Activated naive CD8-positive, alpha-beta T cell treated with anti-CD3 and anti-CD28 coated beads, Interleukin-2, amount 50 U/mL, for 24 hours (primary cell): ENCODE results near the gene KIF6.
"Not testable (repeated sequence)": the region's sequence is repeated elsewhere in the genome, so short reads cannot be mapped to it uniquely, and the experiment has no call there.

ENCODE experiments used
- ATAC-seq: fragments of 150-1000 bp; cut with Tn5 transposase; one replicate; pipeline ENCODE4 v1.10.0; 2021
- DNase-seq: peaks from one replicate; pipeline ENCODE4 v3.0.0; 2021
- H3K27ac Mint-ChIP-seq: one replicate; pipeline ENCODE4 v1.8.0; 2021; ENCODE audit warnings: mild to moderate bottlenecking, mixed read lengths
- H3K27me3 Mint-ChIP-seq: one replicate; pipeline ENCODE4 v1.8.0; 2021; ENCODE audit warnings: mixed read lengths
- H3K36me3 Mint-ChIP-seq: one replicate; pipeline ENCODE4 v1.8.0; 2021; ENCODE audit warnings: low read depth, mixed read lengths
- H3K4me1 Mint-ChIP-seq: one replicate; pipeline ENCODE4 v1.8.0; 2021; ENCODE audit warnings: mixed read lengths
- H3K4me3 Mint-ChIP-seq: one replicate; pipeline ENCODE4 v1.8.0; 2021; ENCODE audit warnings: mild to moderate bottlenecking, moderate library complexity, mixed read lengths
- H3K9me3 Mint-ChIP-seq: one replicate; pipeline ENCODE4 v1.8.0; 2021; ENCODE audit warnings: mixed read lengths

The KIF6 gene

DNA sequence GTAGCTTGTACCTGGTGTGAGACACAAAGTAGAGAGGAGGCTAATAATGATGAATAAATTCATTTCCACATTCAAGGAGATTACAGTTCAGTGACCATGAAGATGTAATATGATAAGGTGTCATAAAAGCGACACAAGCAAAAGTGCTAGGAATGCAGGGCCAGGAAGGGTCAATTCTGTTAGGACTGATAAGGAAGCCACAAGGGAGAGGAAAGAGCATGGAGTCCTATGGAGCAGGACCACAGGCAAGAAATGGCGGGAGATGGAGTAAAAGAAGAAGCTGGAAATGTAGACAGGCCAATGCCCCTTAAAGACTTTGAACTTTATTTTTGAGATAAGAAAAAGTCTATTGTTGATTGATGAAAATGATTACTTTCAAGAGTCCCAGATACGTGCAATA is 240.9 kb downstream of the KIF6 start:
- no peaks in the 10 kb centered on the region for H3K9me3 Mint-ChIP-seq
- ATAC-seq: no peak

DNA sequence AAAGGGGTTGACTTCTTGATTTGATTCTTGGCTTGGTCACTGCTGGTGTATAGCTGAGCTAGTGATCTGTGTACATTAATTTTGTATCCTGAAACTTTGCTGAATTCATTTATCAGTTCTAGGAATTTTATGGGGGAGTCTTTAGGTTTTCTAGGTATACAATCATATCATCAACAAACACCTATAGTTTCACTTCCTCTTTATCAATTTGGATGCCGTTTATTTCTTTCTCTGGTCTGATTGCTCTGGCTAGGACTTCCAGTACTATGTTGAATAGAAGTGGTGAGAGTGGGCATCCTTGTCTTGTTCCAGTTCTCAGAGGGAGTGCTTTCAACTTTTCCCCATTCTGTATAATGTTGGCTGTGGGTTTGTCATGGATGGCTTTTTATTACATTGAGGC is 245.4 kb downstream of the KIF6 start:
- H3K9me3 Mint-ChIP-seq, H3K36me3 Mint-ChIP-seq, DNase-seq, ATAC-seq, H3K4me3 Mint-ChIP-seq, H3K27ac Mint-ChIP-seq, H3K4me1 Mint-ChIP-seq: not testable (repeated sequence)
- H3K27me3 Mint-ChIP-seq: peaks cover 25% of the 10 kb centered on the region

More for the DNA sequence above, 240.9 kb downstream of the KIF6 start:
- H3K4me1 Mint-ChIP-seq: no peaks in the 10 kb centered on the region
- H3K27me3 Mint-ChIP-seq: peaks cover 25% of the 10 kb centered on the region
- no peaks in the 10 kb centered on the region for H3K36me3 Mint-ChIP-seq
- H3K27ac Mint-ChIP-seq: no peak overlapping the region
- H3K4me3 Mint-ChIP-seq: no peak overlapping the region
- no peak for DNase-seq

DNA sequence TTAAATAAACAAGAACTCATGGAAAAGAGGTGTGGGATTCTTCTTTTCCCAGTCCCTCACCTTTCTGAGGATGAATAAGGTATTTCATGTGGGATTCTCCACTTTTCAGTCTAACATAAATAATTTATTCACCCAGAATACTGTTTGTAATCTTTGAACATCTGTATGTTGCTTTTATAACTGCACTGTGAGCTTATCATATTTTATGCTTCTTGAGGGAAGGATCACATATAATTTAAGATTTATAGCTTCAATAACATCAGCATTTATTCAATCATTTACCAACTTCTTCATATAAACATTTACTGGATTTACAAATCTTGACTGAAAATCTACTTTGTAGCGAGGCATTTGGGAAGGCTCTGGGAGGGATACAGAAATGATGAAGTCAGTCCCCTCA is 248.5 kb downstream of the KIF6 start:
- H3K27me3 Mint-ChIP-seq: peaks cover 12% of the 10 kb centered on the region
- no peak for ATAC-seq
- no peaks in the 10 kb centered on the region for H3K36me3 Mint-ChIP-seq

DNA sequence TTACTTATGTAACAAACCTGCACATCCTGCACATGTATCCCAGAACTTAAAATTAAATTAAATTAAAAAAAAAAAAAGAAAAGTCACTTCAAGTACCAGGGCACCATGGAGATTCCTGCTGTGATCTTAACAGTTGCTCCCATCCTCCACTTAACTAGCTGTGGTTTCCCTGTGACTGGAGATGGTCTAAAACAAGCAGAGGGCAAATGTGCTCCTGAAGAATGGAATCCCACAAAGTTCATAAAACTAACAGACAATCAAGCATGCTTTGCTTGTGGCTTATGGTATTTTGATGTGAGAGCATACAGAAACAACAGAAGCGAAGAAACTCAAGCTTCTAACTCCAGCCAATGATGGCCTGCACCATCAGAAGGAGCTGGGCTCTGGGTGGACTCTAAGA is 249.1 kb downstream of the KIF6 start:
- Mint-ChIP-seq H3K4me3 (no peak overlapping the region), H3K9me3 (peaks cover 10% of the 10 kb centered on the region), H3K36me3 (no peaks in the 10 kb centered on the region), H3K27me3 (peaks cover 9% of the 10 kb centered on the region), H3K27ac (no peak overlapping the region), H3K4me1 (peaks cover 19% of the 10 kb centered on the region)
- DNase-seq (no peak), ATAC-seq (no peak)

More for the DNA sequence above, 248.5 kb downstream of the KIF6 start:
- no peak overlapping the region for H3K27ac Mint-ChIP-seq
- no peak for DNase-seq
- H3K4me1 Mint-ChIP-seq: peaks cover 16% of the 10 kb centered on the region
- no peak overlapping the region for H3K4me3 Mint-ChIP-seq
- peaks cover 10% of the 10 kb centered on the region for H3K9me3 Mint-ChIP-seq

DNA sequence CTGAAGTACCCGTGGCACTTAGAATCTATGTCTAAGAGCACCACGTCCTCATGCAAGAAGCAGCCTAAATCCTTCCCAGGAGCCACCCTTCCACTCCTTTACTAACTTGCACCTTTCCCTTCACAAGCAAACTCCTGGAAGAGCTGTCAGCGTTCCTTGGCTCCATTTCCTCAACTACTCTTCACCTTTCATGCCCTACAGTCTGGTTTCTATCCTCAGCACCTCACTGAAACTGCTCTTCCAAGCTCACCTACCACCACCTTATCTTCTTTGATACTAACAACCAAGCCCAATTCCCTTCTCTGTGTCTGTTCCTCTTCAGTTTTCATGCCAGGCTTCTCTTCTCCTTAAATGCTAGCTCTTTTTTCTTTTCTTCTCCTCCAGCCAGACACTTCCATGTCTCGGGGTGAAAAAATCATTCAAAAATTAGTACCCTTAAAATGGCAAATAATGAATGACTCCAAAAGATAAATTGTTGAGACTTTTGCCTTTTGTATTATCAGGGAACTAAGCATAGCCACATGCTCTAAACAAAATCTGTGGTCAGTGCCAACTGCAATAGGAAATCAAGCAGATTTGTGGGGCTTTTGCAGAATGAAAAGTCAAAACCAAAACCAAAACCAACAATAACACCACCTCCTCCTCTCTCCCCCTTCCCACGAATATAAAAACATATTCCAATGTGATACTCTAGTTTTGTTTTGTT is 253.1 kb downstream of the KIF6 start:
- Mint-ChIP-seq H3K9me3 (peaks cover 5% of the 10 kb centered on the region), H3K36me3 (no peaks in the 10 kb centered on the region), H3K4me3 (no peak overlapping the region), H3K27ac (no peak overlapping the region), H3K27me3 (peaks cover 2% of the 10 kb centered on the region), H3K4me1 (peaks cover 25% of the 10 kb centered on the region)
- DNase-seq: no peak
- no peak for ATAC-seq

DNA sequence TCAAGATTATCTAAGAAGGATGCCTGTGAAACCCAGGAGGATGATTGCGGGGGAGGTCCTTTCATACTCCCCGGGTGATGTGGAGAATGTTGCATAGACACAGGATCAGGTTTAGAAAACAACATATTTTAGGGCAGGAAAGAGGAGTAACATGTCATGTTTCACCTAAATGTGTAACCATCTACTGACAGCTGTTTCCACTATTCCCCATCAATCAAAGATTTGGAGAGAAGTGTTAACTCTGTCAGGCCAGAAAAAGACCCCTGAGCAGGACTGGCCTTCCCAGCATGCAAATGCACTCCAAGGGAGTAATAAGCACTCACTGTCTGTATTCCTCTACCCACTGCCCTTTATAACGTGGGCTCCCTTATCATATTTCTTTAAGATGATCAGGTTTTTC is 254.7 kb downstream of the KIF6 start:
- ATAC-seq: peak; percentile 49
- Mint-ChIP-seq H3K27ac (peak overlapping the region; percentile 28), H3K9me3 (peaks cover 1% of the 10 kb centered on the region), H3K36me3 (no peaks in the 10 kb centered on the region), H3K4me1 (peaks cover 25% of the 10 kb centered on the region), H3K27me3 (peaks cover 11% of the 10 kb centered on the region), H3K4me3 (no peak overlapping the region)
- DNase-seq: no peak

DNA sequence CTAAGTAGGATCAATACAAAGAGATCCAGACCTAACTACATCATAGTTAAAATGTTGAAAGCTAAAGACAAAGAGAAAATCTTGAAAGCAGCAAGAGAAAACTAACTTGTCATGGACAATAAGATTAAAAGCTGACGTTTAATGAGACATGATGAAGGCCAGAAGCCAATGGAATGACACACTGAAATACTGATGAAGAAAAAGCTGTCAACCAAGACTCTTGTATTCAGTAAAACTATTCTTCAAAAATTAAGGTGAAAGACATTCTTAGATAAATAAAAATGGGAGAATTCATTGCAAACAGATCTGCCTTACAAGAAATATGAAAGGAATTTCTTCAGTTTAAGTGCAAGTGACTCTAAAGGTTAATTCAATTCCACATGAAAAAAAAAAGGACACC is 256.8 kb downstream of the KIF6 start:
- H3K36me3 Mint-ChIP-seq: no peaks in the 10 kb centered on the region
- H3K4me1 Mint-ChIP-seq: peaks cover 18% of the 10 kb centered on the region
- H3K27me3 Mint-ChIP-seq: peaks cover 14% of the 10 kb centered on the region
- no peak for ATAC-seq
- H3K27ac Mint-ChIP-seq: no peak overlapping the region
- no peak overlapping the region for H3K4me3 Mint-ChIP-seq
- no peaks in the 10 kb centered on the region for H3K9me3 Mint-ChIP-seq
- DNase-seq: no peak

DNA sequence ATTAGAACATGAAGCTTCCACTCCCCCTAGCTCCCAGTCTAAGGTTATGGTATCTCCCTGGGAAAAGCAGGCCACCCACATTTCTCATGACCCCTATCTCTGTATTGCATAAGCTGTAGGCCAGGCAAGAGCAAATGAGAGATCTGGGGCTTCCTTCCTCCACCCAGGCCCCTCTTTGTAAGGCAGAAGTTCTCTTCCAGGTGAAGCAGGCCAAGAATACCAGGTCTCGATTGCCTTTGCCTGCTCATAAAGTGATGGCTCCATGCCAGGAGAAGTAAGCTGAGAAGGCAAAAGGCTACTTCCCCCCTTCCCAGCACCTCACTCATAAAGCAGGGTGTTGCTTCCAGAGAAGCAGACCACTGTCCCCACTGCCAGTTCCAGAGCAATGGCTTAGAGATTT is 258.6 kb downstream of the KIF6 start:
- DNase-seq (no peak), ATAC-seq (no peak)
- peaks cover 14% of the 10 kb centered on the region for H3K27me3 Mint-ChIP-seq
- H3K4me3 Mint-ChIP-seq: no peak overlapping the region
- no peaks in the 10 kb centered on the region for H3K9me3 Mint-ChIP-seq
- no peaks in the 10 kb centered on the region for H3K36me3 Mint-ChIP-seq
- H3K27ac Mint-ChIP-seq: no peak overlapping the region
- peaks cover 10% of the 10 kb centered on the region for H3K4me1 Mint-ChIP-seq

DNA sequence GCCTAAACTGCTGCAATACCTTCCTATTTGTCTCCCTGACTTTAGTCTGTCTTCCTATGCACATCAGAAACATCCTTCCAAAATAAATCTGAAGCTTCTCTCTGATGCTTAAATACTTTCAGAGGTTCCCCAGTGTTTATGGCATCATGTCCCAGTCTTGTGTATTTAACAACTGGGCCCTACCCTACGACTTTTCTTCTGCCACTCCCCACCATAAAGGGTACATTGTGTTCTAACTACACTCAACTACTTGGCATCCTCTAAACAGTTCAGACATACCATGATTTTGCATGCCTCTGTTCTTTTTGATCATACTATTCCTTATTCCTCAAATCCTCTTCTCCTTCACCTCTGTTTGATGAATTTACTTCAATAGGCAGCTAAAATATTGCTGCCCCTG is 259.7 kb downstream of the KIF6 start:
- ATAC-seq (no peak), DNase-seq (no peak)
- peaks cover 14% of the 10 kb centered on the region for H3K27me3 Mint-ChIP-seq
- H3K27ac Mint-ChIP-seq: no peak overlapping the region
- no peak overlapping the region for H3K4me3 Mint-ChIP-seq
- H3K36me3 Mint-ChIP-seq: no peaks in the 10 kb centered on the region
- H3K4me1 Mint-ChIP-seq: peaks cover 2% of the 10 kb centered on the region
- no peaks in the 10 kb centered on the region for H3K9me3 Mint-ChIP-seq

DNA sequence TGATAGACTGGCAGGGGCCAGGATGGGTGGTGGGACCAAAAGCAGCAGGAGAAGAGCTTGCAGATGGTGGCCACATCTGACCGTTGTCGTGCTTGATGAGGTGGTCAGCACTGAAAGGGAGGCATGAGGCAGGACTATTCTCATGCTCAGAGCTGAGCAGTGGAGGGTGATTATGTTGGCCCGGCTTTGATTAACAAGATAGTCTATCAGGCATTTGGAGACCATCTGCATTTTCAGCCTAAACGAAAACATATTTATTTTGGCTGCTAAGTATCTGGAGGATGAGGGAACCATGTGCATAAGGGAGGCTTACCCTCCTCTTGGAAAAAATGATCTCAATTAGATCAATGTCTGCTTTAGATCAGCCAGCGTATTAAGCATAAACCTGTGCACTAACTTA is 261.1 kb downstream of the KIF6 start:
- Mint-ChIP-seq H3K4me1 (no peaks in the 10 kb centered on the region), H3K4me3 (no peak overlapping the region), H3K27ac (no peak overlapping the region), H3K27me3 (peaks cover 14% of the 10 kb centered on the region), H3K9me3 (no peaks in the 10 kb centered on the region), H3K36me3 (no peaks in the 10 kb centered on the region)
- no peak for DNase-seq
- ATAC-seq: no peak

DNA sequence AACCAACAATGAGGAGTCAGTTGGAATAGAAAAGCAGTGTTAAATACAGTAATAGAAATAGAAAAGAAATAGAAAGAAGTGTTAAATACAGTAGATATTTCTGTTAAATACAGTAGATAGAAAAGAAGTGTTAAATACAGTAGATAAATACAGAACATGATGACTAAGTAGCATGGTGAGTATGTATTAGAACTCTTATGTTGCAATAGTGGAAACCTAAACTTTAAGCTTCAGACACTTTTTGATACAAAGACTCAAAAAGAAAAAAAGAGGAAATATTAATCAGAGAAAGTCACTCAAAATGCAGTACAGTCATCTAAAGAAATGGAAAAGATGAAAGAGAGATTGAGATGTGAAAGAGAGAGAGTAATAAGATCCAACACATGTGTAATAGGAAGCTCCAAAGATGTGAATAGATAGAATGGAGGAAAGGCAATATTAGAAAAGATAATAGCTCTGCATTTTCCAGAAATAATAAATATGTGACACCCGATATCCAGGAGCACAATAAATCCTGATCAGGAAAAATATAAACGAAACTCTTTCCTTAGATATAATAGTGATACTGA is 271.2 kb downstream of the KIF6 start:
- H3K9me3 Mint-ChIP-seq: peaks cover 9% of the 10 kb centered on the region
- ATAC-seq: no peak
- H3K4me3 Mint-ChIP-seq: no peak overlapping the region
- peaks cover 5% of the 10 kb centered on the region for H3K36me3 Mint-ChIP-seq
- H3K27me3 Mint-ChIP-seq: peaks cover 11% of the 10 kb centered on the region
- H3K27ac Mint-ChIP-seq: no peak overlapping the region
- peaks cover 8% of the 10 kb centered on the region for H3K4me1 Mint-ChIP-seq
- DNase-seq: no peak

DNA sequence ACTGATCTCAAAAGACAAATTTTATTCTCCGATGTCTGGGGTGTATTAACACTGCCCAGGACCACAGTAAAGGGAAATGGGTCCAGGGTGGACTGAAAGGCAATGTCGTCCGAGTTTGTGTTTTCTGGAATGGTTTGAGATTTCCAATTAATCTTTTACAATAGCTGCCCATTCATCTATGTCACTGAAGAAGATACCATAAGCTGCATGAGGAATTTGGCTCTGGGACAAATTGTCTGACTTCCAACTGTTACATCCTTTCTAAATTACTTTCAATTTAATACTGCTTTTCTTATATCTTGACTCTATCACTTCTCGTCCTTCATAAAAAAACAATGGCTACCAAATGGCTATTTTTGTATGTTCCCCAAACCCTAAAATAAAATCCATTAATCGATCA is 272.0 kb downstream of the KIF6 start:
- ATAC-seq: no peak
- Mint-ChIP-seq H3K4me1 (peaks cover 8% of the 10 kb centered on the region), H3K27ac (no peak overlapping the region), H3K9me3 (peaks cover 9% of the 10 kb centered on the region), H3K36me3 (peaks cover 5% of the 10 kb centered on the region), H3K27me3 (peaks cover 18% of the 10 kb centered on the region), H3K4me3 (no peak overlapping the region)
- DNase-seq: no peak

DNA sequence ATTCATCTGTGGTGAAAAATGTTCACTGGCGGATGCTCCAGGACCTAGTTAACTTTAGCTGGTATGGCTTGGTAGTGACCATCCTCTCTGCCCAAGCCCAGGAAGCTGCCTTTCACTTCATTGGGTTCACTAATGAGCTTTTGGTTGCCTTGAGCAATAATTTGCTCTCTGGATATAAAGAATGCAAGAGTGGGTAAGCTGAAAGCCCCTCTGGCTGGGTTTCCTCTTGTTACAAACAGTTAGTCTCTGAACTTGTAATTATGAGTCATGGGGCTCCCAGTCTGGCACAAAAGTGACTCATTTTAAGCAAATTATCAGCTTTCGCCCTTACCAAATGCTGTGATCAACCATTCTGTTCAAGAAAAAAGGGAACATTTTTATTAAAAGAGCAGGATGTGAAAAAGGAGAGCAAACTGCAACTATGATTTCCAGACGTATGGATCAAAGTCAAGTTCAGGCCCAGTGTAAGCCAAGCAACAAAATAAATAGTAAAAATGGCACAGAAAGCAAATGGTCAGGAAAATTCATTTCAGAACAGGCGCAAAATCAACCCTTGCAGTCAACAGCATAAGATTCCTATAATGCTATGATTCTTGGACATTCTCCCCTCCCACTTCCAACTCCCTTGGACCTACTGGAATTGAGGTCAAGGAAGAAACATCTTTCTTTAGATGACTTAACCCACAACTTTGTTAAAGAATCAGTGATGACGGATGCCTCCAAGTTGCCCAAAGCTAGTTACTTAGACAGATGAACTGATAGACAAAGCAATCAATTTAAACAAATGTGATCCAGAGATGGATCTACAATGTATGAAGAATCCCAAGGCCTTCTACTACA is 272.7 kb downstream of the KIF6 start:
- no peak overlapping the region for H3K4me3 Mint-ChIP-seq
- H3K27me3 Mint-ChIP-seq: peaks cover 18% of the 10 kb centered on the region
- no peak overlapping the region for H3K27ac Mint-ChIP-seq
- peaks cover 8% of the 10 kb centered on the region for H3K4me1 Mint-ChIP-seq
- H3K9me3 Mint-ChIP-seq: peaks cover 9% of the 10 kb centered on the region
- peak; percentile 63 for ATAC-seq
- DNase-seq: no peak
- H3K36me3 Mint-ChIP-seq: peaks cover 5% of the 10 kb centered on the region

DNA sequence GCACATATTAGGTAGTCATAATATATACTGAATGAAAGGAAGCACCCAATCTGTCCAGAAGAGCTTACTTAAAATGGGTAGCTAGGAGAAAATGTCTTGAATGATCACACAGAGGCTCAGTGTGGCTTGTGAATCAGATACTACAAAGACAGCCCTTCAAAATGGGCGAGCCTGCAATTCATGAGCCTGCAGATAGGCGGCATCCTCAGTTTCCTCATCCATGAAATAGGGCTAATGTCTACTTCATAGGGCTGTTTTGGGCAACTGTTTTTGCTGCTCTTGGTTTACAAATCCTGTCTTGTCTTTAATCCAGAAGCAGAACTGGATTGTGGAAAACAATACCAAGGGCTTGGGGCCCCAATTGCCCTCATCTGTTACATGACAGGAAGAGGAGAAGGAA is 273.4 kb downstream of the KIF6 start:
- Mint-ChIP-seq H3K27me3 (peaks cover 18% of the 10 kb centered on the region), H3K4me1 (peaks cover 14% of the 10 kb centered on the region)
- ATAC-seq: no peak

DNA sequence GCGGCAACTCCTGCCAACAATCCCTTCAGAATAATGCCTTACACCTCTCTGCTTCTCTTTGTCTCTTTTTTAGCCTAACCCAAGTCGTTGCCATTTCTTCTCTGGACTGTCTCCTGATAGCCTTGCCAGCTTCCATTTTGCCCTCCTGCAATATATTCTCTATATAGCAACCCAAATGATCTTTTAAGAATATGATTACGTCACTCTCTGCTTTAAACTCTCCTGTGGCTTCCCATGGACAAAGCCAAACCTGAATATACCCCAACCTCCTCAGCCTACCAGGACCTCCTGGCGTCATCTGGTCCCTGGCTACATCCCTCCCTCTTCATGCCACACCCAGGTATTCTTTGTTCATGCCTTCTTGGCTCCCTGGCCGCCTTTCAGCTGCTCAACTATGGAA is 276.2 kb downstream of the KIF6 start:
- peaks cover 1% of the 10 kb centered on the region for H3K36me3 Mint-ChIP-seq
- peaks cover 15% of the 10 kb centered on the region for H3K27me3 Mint-ChIP-seq
- no peak overlapping the region for H3K27ac Mint-ChIP-seq
- peaks cover 14% of the 10 kb centered on the region for H3K4me1 Mint-ChIP-seq
- H3K9me3 Mint-ChIP-seq: peaks cover 5% of the 10 kb centered on the region
- H3K4me3 Mint-ChIP-seq: no peak overlapping the region
- DNase-seq: no peak
- no peak for ATAC-seq

More for the DNA sequence above, 273.4 kb downstream of the KIF6 start:
- H3K9me3 Mint-ChIP-seq: peaks cover 9% of the 10 kb centered on the region
- no peak overlapping the region for H3K27ac Mint-ChIP-seq
- peak; percentile 18 for DNase-seq
- peaks cover 5% of the 10 kb centered on the region for H3K36me3 Mint-ChIP-seq
- H3K4me3 Mint-ChIP-seq: no peak overlapping the region
